ENCODE measurements around the gene FAM217A.

The FAM217A gene

GRCh38 chr6:4021133-4021853, 57.6 kb downstream of the FAM217A start:
- DNase-seq, result peak; percentile 92

- no peak for DNase-seq
Observed at GRCh38 chr6:4020822-4021132, 58.2 kb downstream of the FAM217A start.

GRCh38 chr6:4018924-4019236, 60.1 kb downstream of the FAM217A start:
- no peak for DNase-seq

Data from COR-L47 (cell line).